AG09309 (cell line): ENCODE data around the gene POLR1F.

Source experiments
- DNase-seq: peaks from one replicate; pipeline ENCODE4 v3.0.0-alpha.2; 2010; ENCODE audit warnings: low read depth
- H3K4me3 ChIP-seq: 2 replicates; pipeline ENCODE4 v1.5.1; 2011; ENCODE audit warnings: mild to moderate bottlenecking, low read depth, low read length, moderate library complexity; ENCODE audit not compliant: control insufficient read depth
- CTCF ChIP-seq: IDR thresholded peaks from 2 replicates; pipeline ENCODE4 v1.5.1; 2011; ENCODE audit warnings: mild to moderate bottlenecking, low read depth, low read length, inconsistent platforms; ENCODE audit not compliant: insufficient read depth, control insufficient read depth; ENCODE audit errors: missing control alignments

POLR1F gene

GRCh38 chr7:19663816-19664462 is 44.9 kb downstream of the POLR1F start:
- no peak for DNase-seq
- no peak overlapping the region for H3K4me3 ChIP-seq
- TF ChIP-seq CTCF, result no peak

- no peak for DNase-seq
- no peak overlapping the region for H3K4me3 ChIP-seq
- TF ChIP-seq CTCF, result no peak
Measured at GRCh38 chr7:19648791-19649190, 60.0 kb downstream of the POLR1F start.
